GM19372 (cell line): ENCODE results near the gene DHRS2.
"Not testable (repeated sequence)": the region's sequence is repeated elsewhere in the genome, so short reads cannot be mapped to it uniquely, and the experiment has no call there.

Experiments used
- ATAC-seq: cut with Tn5 transposase; IDR thresholded peaks from one replicate; pipeline ENCODE4 v1.9.1; 2021; ENCODE audit warnings: mild to moderate bottlenecking, low read depth, moderate library complexity; ENCODE audit not compliant: unreplicated experiment

The DHRS2 gene

DNA sequence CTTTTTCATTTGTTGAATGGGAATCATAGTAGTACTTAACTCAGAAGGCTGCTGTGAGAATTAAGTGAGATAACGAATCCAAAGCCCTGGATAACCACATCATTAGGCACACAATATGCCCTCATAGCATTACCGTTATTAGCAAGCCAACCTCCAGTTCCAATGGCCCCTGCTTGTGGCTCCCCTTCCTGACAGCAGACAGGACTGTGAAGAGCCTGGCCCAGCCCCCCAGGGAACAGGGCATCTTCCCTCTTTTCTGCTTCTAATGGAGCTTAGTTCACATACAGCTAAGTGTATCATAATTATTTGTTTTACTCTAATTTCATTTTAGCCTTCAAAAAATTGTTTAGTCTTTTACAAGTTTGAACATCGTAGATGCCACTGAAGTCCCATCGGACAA, 39.7 kb downstream of the DHRS2 start:
- no peak for ATAC-seq

DNA sequence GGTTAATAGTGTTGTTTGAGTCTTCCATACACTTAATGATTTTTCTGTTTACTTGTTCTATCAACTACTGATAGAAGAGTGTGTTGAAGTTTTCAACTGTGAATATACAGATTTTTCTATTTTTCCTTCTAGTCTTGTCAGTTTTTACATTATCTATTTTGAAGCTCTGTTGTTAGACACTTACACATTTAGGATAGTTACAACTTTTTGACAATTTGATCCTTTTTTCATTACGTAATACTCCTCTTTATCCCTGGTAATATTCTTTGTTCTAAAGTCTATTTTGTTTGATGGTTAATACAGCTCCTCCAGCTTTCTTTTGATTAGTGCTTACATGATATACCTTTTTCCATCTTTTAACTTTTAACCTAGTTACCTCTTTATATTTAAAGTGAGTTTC, 45.2 kb downstream of the DHRS2 start:
- no peak for ATAC-seq

DNA sequence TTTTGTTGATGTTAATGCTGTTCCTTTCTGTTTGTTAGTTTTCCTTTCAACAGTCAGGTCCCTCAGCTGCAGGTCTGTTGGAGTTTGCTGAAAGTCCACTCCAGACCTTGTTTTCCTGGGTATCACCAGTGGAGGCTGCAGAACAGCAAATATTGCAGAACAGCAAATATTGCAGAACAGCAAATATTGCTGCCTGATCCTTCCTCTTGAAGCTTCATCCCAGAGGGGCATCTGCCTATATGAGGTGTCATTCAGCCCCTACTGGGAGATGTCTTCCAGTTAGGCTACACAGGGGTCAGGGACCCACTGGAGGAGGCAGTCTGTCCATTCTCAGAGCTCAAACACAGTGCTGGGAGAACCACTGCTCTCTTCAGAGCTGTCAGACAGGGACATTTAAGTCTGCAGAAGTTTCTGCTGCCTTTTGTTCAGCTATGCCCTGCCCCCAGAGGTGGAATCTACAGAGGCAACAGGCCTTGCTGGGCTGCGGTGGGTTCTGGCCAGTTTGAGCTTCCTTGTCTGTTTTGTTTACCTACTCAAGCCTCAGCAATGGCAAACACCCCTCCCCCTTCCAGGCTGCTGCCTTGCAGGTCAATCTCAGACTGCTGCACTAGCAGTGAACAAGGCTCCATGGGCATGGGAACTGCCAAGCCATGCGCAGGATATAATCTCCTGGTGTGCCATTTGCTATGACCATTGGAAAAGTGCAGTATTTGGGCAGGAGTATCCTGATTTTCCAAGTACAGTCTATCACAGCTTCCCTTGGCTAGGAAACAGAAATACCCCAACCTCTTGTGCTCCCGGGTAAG, 53.7 kb downstream of the DHRS2 start:
- ATAC-seq, result not testable (repeated sequence)

DNA sequence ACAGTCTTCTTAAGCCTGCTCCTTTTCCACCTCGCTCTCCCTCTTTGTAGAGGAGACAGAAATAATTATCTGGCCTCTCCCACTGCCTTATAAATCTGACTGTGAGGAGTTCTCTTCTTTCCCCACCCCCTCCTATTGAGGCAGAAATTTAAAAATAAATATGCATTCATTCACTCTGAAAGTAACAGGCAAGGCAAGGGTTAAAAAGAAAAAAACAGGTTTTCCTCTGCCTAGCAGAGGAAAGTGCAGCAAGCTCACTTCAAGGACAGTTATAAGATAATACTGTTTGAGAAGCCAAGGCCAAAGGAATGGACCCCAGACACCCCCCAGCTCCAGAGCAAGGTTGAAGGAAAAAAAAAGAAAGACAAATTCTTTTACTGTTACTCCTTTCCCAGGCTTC, 56.3 kb downstream of the DHRS2 start:
- ATAC-seq, result no peak

DNA sequence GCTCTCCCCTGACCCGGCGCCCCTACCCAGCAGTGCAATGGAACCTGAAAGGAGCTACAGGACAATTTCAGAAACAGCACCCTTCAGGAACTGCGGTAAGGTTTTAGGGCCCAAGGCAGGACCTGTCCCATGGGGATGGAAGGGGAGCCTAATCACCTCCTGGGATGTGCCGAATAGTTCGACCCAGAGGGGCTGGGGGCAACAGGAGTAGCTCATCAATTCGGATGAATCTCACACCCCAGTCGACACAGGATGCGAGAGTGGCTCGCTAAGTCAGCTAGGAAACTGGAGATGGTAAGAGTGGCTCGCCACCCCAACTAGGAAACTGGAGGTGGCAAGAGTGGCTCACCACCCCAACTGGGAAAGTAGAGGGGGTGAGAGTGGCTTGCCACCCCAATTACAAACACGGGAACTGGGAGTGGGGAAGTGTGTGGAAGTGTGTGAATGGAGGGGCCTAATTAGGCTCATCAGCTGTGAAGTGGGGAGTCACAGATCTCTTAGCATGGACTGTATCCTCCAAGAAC, 57.1 kb downstream of the DHRS2 start:
- ATAC-seq, result no peak

DNA sequence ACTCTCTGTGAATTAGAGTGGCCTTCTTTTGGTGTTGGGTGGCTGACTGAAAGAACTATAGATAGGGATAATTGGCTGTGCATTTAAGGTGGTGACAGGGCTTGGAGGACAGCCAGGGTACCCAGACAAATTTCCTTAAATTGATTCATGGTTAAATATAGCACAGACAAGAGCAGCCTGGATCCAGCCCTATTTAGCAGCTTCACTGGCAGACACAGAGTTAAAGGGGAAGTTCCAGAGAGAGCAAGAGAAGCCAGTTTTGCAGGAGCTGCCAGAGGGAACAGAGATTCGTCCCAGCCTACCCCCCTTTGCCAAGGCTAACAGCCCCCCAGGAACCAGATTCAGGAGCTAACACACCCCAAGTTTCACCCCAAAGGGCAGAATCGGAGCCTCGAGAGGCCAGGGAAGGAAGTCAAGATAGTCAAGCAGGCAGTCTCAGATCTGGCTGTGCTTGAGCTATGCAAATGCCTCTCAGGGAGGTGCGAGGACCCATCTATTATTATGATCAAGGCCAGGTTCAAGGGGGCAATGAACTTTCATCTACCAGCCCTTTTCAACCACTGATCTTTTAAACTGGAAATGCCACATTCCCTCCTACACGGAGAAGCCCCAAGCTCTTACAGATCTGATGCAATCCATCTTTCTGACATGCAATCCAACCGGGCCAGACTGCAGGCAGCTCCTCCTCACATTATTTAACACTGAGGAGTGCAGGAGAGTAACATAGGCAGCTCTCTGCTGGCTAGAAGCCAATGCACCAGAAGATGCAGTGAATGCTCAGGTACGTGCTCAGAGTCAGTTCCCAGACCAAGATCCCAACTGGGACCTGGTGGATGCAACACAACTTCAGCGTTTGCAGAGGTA, 58.2 kb downstream of the DHRS2 start:
- no peak for ATAC-seq
